NCI-H187 (cell line): ENCODE data around the gene LRRC23.

ENCODE experiments used
- DNase-seq, 2 experiments: peaks; one replicate each; lab custom pipeline; 2025; lab: John Stamatoyannopoulos, UW

The LRRC23 gene

GRCh38 chr12:6957151-6957701, 52.6 kb downstream of the LRRC23 start:
- DNase-seq = no peak

- DNase-seq = no peak
These were observed 53.4 kb downstream of the LRRC23 start for GRCh38 chr12:6957741-6958608.

- no peak for DNase-seq
These were observed 54.0 kb downstream of the LRRC23 start for GRCh38 chr12:6958609-6959057.

- no peak for DNase-seq
These were observed 54.6 kb downstream of the LRRC23 start for GRCh38 chr12:6959058-6959804.

- no peak for DNase-seq
These were observed 55.4 kb downstream of the LRRC23 start for GRCh38 chr12:6959805-6960592.

GRCh38 chr12:6960593-6961277, 56.1 kb downstream of the LRRC23 start:
- DNase-seq = no peak

- DNase-seq = no peak
These were observed 56.7 kb downstream of the LRRC23 start for GRCh38 chr12:6961278-6961694.

GRCh38 chr12:6961695-6962284, 57.2 kb downstream of the LRRC23 start:
- peak; percentile 63 to 64 for DNase-seq

- peak in 1 of 2 experiments; percentile 63 for DNase-seq
These were observed 57.8 kb downstream of the LRRC23 start for GRCh38 chr12:6962285-6963015.

- DNase-seq = peak; percentile 80 to 90
These were observed 58.6 kb downstream of the LRRC23 start for GRCh38 chr12:6963016-6963731.
